ENCODE results near the gene KDM8.

DNA sequence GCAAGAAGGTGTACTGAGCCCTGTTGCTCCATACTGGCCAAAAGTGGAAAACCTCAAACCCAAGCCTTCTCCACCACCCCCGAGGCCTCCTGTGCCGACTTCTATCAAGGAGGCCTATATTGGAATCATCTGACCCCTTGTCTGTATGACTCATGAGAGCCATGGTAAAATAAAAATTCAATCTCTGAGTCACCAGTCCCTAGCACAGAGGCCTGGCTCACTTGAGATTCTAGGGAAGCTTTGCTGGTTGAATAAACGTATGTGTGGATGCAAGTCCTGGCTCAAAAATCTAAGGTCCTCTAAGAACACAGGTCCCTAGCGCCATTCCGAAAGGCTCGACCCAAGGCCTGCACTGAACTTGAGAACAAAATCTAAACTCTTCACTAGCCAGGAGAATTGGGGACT lies 50.2 kb downstream of the KDM8 start:
- TF ChIP-seq, protein P1, sequence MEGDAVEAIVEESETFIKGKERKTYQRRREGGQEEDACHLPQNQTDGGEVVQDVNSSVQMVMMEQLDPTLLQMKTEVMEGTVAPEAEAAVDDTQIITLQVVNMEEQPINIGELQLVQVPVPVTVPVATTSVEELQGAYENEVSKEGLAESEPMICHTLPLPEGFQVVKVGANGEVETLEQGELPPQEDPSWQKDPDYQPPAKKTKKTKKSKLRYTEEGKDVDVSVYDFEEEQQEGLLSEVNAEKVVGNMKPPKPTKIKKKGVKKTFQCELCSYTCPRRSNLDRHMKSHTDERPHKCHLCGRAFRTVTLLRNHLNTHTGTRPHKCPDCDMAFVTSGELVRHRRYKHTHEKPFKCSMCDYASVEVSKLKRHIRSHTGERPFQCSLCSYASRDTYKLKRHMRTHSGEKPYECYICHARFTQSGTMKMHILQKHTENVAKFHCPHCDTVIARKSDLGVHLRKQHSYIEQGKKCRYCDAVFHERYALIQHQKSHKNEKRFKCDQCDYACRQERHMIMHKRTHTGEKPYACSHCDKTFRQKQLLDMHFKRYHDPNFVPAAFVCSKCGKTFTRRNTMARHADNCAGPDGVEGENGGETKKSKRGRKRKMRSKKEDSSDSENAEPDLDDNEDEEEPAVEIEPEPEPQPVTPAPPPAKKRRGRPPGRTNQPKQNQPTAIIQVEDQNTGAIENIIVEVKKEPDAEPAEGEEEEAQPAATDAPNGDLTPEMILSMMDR (IDR thresholded peaks at IDR 0.05): no peak
- TF ChIP-seq, protein P2, sequence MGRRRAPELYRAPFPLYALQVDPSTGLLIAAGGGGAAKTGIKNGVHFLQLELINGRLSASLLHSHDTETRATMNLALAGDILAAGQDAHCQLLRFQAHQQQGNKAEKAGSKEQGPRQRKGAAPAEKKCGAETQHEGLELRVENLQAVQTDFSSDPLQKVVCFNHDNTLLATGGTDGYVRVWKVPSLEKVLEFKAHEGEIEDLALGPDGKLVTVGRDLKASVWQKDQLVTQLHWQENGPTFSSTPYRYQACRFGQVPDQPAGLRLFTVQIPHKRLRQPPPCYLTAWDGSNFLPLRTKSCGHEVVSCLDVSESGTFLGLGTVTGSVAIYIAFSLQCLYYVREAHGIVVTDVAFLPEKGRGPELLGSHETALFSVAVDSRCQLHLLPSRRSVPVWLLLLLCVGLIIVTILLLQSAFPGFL (CRISPR knock-in tag; IDR thresholded peaks at IDR 0.05; ENCODE audit: borderline replicate concordance): no peak
- TF ChIP-seq ZNF232 (CRISPR knock-in tag; IDR thresholded peaks at IDR 0.05) (no peak), ESRRA (CRISPR knock-in tag; IDR thresholded peaks at IDR 0.05; ENCODE audit: borderline replicate concordance) (no peak)
- TF ChIP-seq, protein P3, sequence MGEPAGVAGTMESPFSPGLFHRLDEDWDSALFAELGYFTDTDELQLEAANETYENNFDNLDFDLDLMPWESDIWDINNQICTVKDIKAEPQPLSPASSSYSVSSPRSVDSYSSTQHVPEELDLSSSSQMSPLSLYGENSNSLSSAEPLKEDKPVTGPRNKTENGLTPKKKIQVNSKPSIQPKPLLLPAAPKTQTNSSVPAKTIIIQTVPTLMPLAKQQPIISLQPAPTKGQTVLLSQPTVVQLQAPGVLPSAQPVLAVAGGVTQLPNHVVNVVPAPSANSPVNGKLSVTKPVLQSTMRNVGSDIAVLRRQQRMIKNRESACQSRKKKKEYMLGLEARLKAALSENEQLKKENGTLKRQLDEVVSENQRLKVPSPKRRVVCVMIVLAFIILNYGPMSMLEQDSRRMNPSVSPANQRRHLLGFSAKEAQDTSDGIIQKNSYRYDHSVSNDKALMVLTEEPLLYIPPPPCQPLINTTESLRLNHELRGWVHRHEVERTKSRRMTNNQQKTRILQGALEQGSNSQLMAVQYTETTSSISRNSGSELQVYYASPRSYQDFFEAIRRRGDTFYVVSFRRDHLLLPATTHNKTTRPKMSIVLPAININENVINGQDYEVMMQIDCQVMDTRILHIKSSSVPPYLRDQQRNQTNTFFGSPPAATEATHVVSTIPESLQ (CRISPR knock-in tag; IDR thresholded peaks at IDR 0.05): no peak
